Upper lobe of left lung (tissue), 4 donors: Measurements from ENCODE around the gene BFSP2.

Source experiments
- EP300 ChIP-seq, 4 donors: sonication (generic); formaldehyde crosslinking; IDR thresholded peaks; one replicate each; pipeline ENCODE4 v1.5.1; 2017; ENCODE audit warnings: antibody characterized with exemption in 4 of 4, control low read depth in 2 of 4
- POLR2A ChIP-seq, 4 donors: fragments of 450-650 bp; IDR thresholded peaks; one replicate each; pipeline ENCODE4 v1.5.1; 2016 to 2017; ENCODE audit warnings: antibody characterized with exemption in 4 of 4, mild to moderate bottlenecking in 2 of 4
- TF ChIP-seq, protein P1 (sequence below), 6 experiments: fragments of 450-650 bp in 4 of 6; fragments of 200-600 bp in 2 of 6; sonication (generic) in 2 of 6; IDR thresholded peaks; one replicate each; pipeline ENCODE4 v1.5.1; 2016 to 2019; ENCODE audit warnings: antibody characterized with exemption in 6 of 6

DNA sequence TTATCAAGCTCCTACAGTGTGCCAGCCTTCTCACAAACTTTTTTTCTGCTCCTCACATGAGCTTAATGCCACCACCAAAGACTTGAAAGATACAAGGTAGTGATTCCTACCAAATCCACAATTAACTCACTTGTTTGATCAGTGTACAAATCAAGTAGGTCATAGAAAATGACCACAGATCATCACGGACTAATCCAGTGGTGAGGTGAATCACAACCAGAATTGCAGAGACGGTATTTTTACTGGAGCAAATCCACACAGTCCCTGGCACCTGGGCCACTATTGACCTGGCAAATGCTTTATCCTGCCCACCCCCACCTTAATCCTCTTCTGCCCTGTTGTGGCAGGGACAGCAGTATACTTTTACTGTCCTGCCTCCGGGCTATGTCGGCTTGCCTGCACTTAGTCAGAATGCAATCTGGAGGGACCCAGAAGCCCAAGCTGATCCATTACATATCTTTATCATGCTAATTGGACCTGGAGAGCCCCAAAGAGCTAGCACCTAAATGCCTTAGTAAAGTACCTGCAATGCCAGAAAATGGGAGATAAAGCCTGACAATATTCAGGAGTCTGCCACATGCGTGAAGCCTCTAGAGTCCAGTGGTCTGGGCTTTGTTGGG is 89.7 kb downstream of the BFSP2 start:
- TF ChIP-seq EP300 (IDR thresholded peaks at IDR 0.05) (no peak), POLR2A (IDR thresholded peaks at IDR 0.05) (no peak)
- TF ChIP-seq, protein P1, sequence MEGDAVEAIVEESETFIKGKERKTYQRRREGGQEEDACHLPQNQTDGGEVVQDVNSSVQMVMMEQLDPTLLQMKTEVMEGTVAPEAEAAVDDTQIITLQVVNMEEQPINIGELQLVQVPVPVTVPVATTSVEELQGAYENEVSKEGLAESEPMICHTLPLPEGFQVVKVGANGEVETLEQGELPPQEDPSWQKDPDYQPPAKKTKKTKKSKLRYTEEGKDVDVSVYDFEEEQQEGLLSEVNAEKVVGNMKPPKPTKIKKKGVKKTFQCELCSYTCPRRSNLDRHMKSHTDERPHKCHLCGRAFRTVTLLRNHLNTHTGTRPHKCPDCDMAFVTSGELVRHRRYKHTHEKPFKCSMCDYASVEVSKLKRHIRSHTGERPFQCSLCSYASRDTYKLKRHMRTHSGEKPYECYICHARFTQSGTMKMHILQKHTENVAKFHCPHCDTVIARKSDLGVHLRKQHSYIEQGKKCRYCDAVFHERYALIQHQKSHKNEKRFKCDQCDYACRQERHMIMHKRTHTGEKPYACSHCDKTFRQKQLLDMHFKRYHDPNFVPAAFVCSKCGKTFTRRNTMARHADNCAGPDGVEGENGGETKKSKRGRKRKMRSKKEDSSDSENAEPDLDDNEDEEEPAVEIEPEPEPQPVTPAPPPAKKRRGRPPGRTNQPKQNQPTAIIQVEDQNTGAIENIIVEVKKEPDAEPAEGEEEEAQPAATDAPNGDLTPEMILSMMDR (IDR thresholded peaks at IDR 0.05), result no peak
